Caco-2 (cell line): ENCODE measurements around the gene SLC22A23. TPM values are rescaled to one million over a fixed set of nuclear protein-coding genes. Genes with fewer than 3 reads are reported as not detected.

Experiments used
- BruUV-seq: library from RNA; stranded (reverse); fragments of 400-500 nt; replicated peaks from 2 replicates; lab custom pipeline; 2021; lab: Mats Ljungman, UMichigan
- CTCF ChIA-PET: fragments of 300-600 bp; sonication (Branson Sonifier 250); formaldehyde crosslinking; loops from one replicate; lab custom pipeline; 2022; ENCODE audit warnings: antibody characterized with exemption; lab: Charles Lee
- POLR2A ChIA-PET: fragments of 300-600 bp; sonication (Branson Sonifier 250); formaldehyde crosslinking; loops from one replicate; lab custom pipeline; 2022; ENCODE audit warnings: antibody characterized with exemption; lab: Charles Lee
- DNase-seq, 2 experiments: peaks; one replicate each; pipeline versions ENCODE4 v3.0.0 to v3.0.0-alpha.2; 2020 to 2022
- H3K27me3 ChIP-seq: replicated peaks from 2 replicates; pipeline ENCODE4 v1.6.0; 2011; ENCODE audit warnings: low read length; ENCODE audit not compliant: control insufficient read depth, insufficient read depth
- H3K36me3 ChIP-seq: 2 replicates; pipeline ENCODE4 v1.5.1; 2011; ENCODE audit warnings: low read length; ENCODE audit not compliant: control insufficient read depth, insufficient read depth
- H3K4me1 ChIP-seq: fragments of 250-450 bp; sonication (Bioruptor Pico); 2 replicates; pipeline ENCODE4 v1.5.1; 2020; ENCODE audit warnings: mild to moderate bottlenecking
- H3K4me3 ChIP-seq: 2 replicates; pipeline ENCODE4 v1.5.1; 2011; ENCODE audit warnings: low read depth, mild to moderate bottlenecking, control low read depth, low read length
- H3K9me3 ChIP-seq: fragments of 250-450 bp; sonication (Bioruptor Pico); 2 replicates; pipeline ENCODE4 v1.5.1; 2020; ENCODE audit warnings: mild to moderate bottlenecking, moderate library complexity
- H3K27ac Mint-ChIP-seq: one replicate; pipeline ENCODE4 v1.8.0; 2022; ENCODE audit warnings: mixed read lengths; ENCODE audit not compliant: unreplicated experiment
- H3K27me3 Mint-ChIP-seq: one replicate; pipeline ENCODE4 v1.8.0; 2022; ENCODE audit warnings: mixed read lengths; ENCODE audit not compliant: insufficient read depth, unreplicated experiment
- H3K36me3 Mint-ChIP-seq: one replicate; pipeline ENCODE4 v1.8.0; 2022; ENCODE audit warnings: mild to moderate bottlenecking, mixed read lengths; ENCODE audit not compliant: insufficient read depth, unreplicated experiment
- H3K4me1 Mint-ChIP-seq: one replicate; pipeline ENCODE4 v1.8.0; 2022; ENCODE audit warnings: low read depth, mixed read lengths; ENCODE audit not compliant: unreplicated experiment
- H3K4me3 Mint-ChIP-seq: one replicate; pipeline ENCODE4 v1.8.0; 2022; ENCODE audit warnings: mild to moderate bottlenecking, moderate library complexity, mixed read lengths; ENCODE audit not compliant: unreplicated experiment
- H3K9me3 Mint-ChIP-seq: one replicate; pipeline ENCODE4 v1.8.0; 2022; ENCODE audit warnings: mixed read lengths; ENCODE audit not compliant: unreplicated experiment
- intact Hi-C: fragments of 100-400 bp; cut with micrococcal nuclease; formaldehyde crosslinking; loops from one replicate; pipeline ENCODE4 v1.10.0; 2022; ENCODE audit not compliant: unreplicated experiment
- total RNA-seq: library from RNA; stranded (reverse); gene quantifications from 2 replicates; pipeline ENCODE4 v1.2.3, GENCODE V29; 2022
- TF ChIP-seq, protein P1 (sequence below), 2 experiments: fragments of 200-600 bp in 1 of 2; IDR thresholded peaks; 1 replicate in 1 of 2; 2 replicates in 1 of 2; pipeline versions ENCODE4 v1.5.1 to v1.8.0; 2011 to 2022; ENCODE audit warnings: antibody characterized with exemption in 1 of 2, control low read depth in 1 of 2, inconsistent platforms in 1 of 2, low read depth in 1 of 2, low read length in 1 of 2, mild to moderate bottlenecking in 1 of 2, moderate library complexity in 1 of 2; ENCODE audit not compliant: insufficient read depth in 1 of 2, severe bottlenecking in 1 of 2, unreplicated experiment in 1 of 2

The SLC22A23 gene
- total RNA-seq, 1 experiment from 2014 or later = 45.5 TPM

DNA sequence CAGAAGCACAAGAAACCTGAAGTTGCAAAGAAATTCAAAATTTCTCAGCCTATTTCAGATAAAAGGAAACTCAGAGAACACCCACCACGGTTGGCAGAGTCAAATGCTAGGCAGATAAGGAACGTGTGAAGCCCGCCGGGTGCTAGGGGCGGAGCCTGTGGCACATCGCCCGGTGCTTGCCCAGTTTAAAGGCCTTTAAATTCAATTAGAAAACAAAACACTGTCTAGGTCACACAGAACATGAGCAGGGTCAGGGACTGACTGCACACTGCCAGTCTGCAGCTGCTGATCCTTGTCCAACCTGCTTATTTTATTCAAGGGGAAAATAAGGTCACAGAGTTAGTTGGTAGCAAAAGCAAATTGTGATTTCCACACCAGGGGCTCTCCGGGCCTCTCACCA, 122.3 kb downstream of the SLC22A23 start:
- Mint-ChIP-seq H3K9me3 (no peaks in the 10 kb centered on the region), H3K27me3 (no peaks in the 10 kb centered on the region), H3K4me3 (no peak overlapping the region), H3K36me3 (peaks cover 6% of the 10 kb centered on the region), H3K27ac (no peak overlapping the region), H3K4me1 (peaks cover 21% of the 10 kb centered on the region)
- Histone ChIP-seq H3K4me1 (peaks cover 14% of the 10 kb centered on the region), H3K9me3 (no peaks in the 10 kb centered on the region), H3K27me3 (no peaks in the 10 kb centered on the region), H3K36me3 (no peaks in the 10 kb centered on the region; the same call in 1 of the 2 replicates), H3K4me3 (no peak overlapping the region)
- TF ChIP-seq, protein P1, sequence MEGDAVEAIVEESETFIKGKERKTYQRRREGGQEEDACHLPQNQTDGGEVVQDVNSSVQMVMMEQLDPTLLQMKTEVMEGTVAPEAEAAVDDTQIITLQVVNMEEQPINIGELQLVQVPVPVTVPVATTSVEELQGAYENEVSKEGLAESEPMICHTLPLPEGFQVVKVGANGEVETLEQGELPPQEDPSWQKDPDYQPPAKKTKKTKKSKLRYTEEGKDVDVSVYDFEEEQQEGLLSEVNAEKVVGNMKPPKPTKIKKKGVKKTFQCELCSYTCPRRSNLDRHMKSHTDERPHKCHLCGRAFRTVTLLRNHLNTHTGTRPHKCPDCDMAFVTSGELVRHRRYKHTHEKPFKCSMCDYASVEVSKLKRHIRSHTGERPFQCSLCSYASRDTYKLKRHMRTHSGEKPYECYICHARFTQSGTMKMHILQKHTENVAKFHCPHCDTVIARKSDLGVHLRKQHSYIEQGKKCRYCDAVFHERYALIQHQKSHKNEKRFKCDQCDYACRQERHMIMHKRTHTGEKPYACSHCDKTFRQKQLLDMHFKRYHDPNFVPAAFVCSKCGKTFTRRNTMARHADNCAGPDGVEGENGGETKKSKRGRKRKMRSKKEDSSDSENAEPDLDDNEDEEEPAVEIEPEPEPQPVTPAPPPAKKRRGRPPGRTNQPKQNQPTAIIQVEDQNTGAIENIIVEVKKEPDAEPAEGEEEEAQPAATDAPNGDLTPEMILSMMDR (IDR thresholded peaks at IDR 0.05; ENCODE audit: insufficient read depth in 1 of 2, low read depth in 1 of 2, low read length in 1 of 2, severe bottlenecking in 1 of 2, unreplicated experiment in 1 of 2) = no peak
- intact Hi-C loops = no loop called here
- DNase-seq = no peak
- ChIA-PET CTCF (no interaction called here), POLR2A (no interaction called here)
- BruUV-seq = no TSS peak

DNA sequence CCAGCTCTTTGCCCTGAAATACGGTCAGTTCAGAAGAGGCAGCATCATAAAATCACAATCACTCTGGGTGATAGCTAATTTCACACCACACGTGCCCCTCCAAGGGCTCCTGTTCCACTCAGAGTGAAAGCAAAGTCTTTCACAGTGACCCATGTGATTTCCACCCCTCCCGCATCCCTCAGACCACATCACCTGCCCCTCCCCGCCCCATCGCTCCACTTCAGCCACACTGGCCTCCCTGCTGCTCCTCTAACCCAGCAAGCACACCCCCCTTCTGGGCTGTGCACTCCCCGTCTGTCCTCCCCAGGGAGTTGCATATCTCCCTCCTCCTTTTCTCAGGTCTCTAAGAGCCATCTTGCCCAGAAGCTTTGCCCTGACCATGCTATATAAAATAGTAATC, 123.6 kb downstream of the SLC22A23 start:
- Histone ChIP-seq H3K4me1 (peaks cover 6% of the 10 kb centered on the region; the same call in 1 of the 2 replicates), H3K27me3 (no peaks in the 10 kb centered on the region), H3K36me3 (no peaks in the 10 kb centered on the region; the same call in 1 of the 2 replicates), H3K9me3 (no peaks in the 10 kb centered on the region), H3K4me3 (no peak overlapping the region)
- Mint-ChIP-seq H3K4me1 (peaks cover 11% of the 10 kb centered on the region), H3K4me3 (no peak overlapping the region), H3K9me3 (no peaks in the 10 kb centered on the region), H3K36me3 (peaks cover 6% of the 10 kb centered on the region), H3K27ac (no peak overlapping the region), H3K27me3 (no peaks in the 10 kb centered on the region)
- POLR2A ChIA-PET = no interaction called here
- CTCF ChIA-PET = no interaction called here
- TF ChIP-seq, protein P1 (IDR thresholded peaks at IDR 0.05; ENCODE audit: insufficient read depth in 1 of 2, low read depth in 1 of 2, low read length in 1 of 2, severe bottlenecking in 1 of 2, unreplicated experiment in 1 of 2) = no peak
- intact Hi-C loops = no loop called here
- BruUV-seq = no TSS peak
- DNase-seq = no peak

DNA sequence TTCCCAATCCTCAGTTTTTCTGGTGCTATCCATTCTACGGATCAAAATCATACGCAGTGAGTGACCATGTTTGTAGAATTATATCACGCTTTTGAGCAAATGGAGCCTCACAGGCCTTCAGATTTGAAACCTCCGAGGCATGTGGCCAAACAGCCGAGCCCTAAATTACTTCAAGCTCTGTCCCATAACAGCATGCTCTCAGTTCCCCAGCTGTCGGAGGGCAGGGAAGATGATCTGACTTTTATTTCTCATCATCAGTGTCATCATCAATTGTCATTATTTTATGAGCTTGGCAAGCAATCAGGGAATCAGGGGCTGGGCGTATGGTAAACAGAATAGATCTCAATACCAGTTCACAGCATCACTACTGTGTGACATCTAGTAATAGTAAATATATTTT, 124.9 kb downstream of the SLC22A23 start:
- intact Hi-C loops = no loop called here
- H3K9me3 ChIP-seq = no peaks in the 10 kb centered on the region
- DNase-seq = no peak
- H3K4me3 ChIP-seq = no peak overlapping the region
- no peak overlapping the region for H3K27ac Mint-ChIP-seq
- H3K27me3 ChIP-seq = no peaks in the 10 kb centered on the region
- POLR2A ChIA-PET = no interaction called here
- no peaks in the 10 kb centered on the region for H3K9me3 Mint-ChIP-seq
- CTCF ChIA-PET = no interaction called here
- no peaks in the 10 kb centered on the region for H3K36me3 Mint-ChIP-seq
- H3K36me3 ChIP-seq = no peaks in the 10 kb centered on the region; the same call in 1 of the 2 replicates
- no TSS peak for BruUV-seq
- H3K4me1 ChIP-seq = no peaks in the 10 kb centered on the region; the same call in 1 of the 2 replicates
- H3K4me3 Mint-ChIP-seq = no peak overlapping the region
- H3K27me3 Mint-ChIP-seq = no peaks in the 10 kb centered on the region
- no peaks in the 10 kb centered on the region for H3K4me1 Mint-ChIP-seq
- TF ChIP-seq, protein P1 (IDR thresholded peaks at IDR 0.05; ENCODE audit: insufficient read depth in 1 of 2, low read depth in 1 of 2, low read length in 1 of 2, severe bottlenecking in 1 of 2, unreplicated experiment in 1 of 2) = no peak
